Measurements from ENCODE around the gene PACC1. TPM values are rescaled to one million over a fixed set of nuclear protein-coding genes. Genes with fewer than 3 reads are reported as not detected.

The PACC1 gene
- polyA plus RNA-seq, 2 of the 4 experiments (the other 2 are of a cell fraction): 11.9 to 19.6 TPM

DNA sequence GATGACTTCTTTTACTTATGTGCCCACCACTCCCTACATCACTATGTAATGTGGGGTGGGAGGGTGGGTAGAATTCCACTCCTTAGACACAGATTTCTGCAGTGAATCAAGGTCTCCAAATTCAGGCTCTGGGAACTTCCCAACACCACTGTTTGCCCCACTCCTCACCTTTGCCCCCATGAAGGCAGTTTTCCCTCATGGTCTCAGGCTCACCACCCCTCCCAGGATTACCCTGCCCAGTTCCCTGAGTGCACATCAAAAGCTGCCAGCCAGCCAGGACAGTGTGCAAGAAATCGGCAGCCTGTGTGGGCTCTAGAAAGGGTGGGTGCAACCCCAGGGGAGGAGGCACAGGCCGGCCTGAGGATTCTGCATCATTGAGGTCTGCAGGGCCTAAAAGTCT lies 32.8 kb upstream of the PACC1 start:
- Histone ChIP-seq H3K4me1 (no peaks in the 10 kb centered on the region), H3K9me3 (no peaks in the 10 kb centered on the region), H3K4me2 (no peak overlapping the region), H3K27ac (no peak overlapping the region), H3K4me3 (no peak overlapping the region)
- DNase-seq (ENCODE audit: low read depth in 1 of 2, low spot score in 1 of 2) (no peak), ATAC-seq (no peak; a peak in 1 of 6 replicates), FAIRE-seq (no peak)
- POLR2A ChIA-PET: no interaction called here
- TF ChIP-seq RFX5 (IDR thresholded peaks at IDR 0.05) (no peak), RARB (CRISPR knock-in tag; IDR thresholded peaks at IDR 0.05) (no peak), NFE2L2 (conservative IDR thresholded peaks at IDR 0.05; ENCODE audit: low read length) (no peak), FOSL2 (IDR thresholded peaks at IDR 0.05) (no peak), FOSL2 (CRISPR knock-in tag; IDR thresholded peaks at IDR 0.05) (no peak), ZFP36 (IDR thresholded peaks at IDR 0.05; ENCODE audit: borderline replicate concordance, partially characterized antibody) (no peak), RCOR1 (IDR thresholded peaks at IDR 0.05; ENCODE audit: low read depth, low read length) (no peak), CHD4 (IDR thresholded peaks at IDR 0.05; ENCODE audit: borderline replicate concordance) (no peak), ZNF302 (CRISPR knock-in tag; IDR thresholded peaks at IDR 0.05) (no peak), ZC3H11A (IDR thresholded peaks at IDR 0.05) (no peak), ZSCAN20 (CRISPR knock-in tag; IDR thresholded peaks at IDR 0.05) (no peak), MAFK (IDR thresholded peaks at IDR 0.05; ENCODE audit: partially characterized antibody) (no peak), MAZ (IDR thresholded peaks at IDR 0.05; ENCODE audit: borderline replicate concordance, low read depth, low read length) (no peak)
- TF ChIP-seq, protein P1, sequence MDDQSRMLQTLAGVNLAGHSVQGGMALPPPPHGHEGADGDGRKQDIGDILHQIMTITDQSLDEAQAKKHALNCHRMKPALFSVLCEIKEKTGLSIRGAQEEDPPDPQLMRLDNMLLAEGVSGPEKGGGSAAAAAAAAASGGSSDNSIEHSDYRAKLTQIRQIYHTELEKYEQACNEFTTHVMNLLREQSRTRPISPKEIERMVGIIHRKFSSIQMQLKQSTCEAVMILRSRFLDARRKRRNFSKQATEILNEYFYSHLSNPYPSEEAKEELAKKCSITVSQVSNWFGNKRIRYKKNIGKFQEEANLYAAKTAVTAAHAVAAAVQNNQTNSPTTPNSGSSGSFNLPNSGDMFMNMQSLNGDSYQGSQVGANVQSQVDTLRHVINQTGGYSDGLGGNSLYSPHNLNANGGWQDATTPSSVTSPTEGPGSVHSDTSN (IDR thresholded peaks at IDR 0.05): no peak
- TF ChIP-seq, protein P2, sequence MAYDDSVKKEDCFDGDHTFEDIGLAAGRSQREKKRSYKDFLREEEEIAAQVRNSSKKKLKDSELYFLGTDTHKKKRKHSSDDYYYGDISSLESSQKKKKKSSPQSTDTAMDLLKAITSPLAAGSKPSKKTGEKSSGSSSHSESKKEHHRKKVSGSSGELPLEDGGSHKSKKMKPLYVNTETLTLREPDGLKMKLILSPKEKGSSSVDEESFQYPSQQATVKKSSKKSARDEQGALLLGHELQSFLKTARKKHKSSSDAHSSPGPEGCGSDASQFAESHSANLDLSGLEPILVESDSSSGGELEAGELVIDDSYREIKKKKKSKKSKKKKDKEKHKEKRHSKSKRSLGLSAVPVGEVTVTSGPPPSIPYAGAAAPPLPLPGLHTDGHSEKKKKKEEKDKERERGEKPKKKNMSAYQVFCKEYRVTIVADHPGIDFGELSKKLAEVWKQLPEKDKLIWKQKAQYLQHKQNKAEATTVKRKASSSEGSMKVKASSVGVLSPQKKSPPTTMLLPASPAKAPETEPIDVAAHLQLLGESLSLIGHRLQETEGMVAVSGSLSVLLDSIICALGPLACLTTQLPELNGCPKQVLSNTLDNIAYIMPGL (CRISPR knock-in tag; IDR thresholded peaks at IDR 0.05; ENCODE audit: borderline replicate concordance): no peak
- TF ChIP-seq, protein P3, sequence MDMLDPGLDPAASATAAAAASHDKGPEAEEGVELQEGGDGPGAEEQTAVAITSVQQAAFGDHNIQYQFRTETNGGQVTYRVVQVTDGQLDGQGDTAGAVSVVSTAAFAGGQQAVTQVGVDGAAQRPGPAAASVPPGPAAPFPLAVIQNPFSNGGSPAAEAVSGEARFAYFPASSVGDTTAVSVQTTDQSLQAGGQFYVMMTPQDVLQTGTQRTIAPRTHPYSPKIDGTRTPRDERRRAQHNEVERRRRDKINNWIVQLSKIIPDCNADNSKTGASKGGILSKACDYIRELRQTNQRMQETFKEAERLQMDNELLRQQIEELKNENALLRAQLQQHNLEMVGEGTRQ (IDR thresholded peaks at IDR 0.05): no peak
- TF ChIP-seq, protein P4, sequence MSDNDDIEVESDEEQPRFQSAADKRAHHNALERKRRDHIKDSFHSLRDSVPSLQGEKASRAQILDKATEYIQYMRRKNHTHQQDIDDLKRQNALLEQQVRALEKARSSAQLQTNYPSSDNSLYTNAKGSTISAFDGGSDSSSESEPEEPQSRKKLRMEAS (IDR thresholded peaks at IDR 0.05): no peak
- TF ChIP-seq, protein P5, sequence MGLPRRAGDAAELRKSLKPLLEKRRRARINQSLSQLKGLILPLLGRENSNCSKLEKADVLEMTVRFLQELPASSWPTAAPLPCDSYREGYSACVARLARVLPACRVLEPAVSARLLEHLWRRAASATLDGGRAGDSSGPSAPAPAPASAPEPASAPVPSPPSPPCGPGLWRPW (IDR thresholded peaks at IDR 0.05): no peak
- 76% methylated on average over 2 of the region's 2 CpGs for WGBS (ENCODE audit: missing lambda C conversion rate)
- CTCF ChIA-PET: interaction anchor here (2.2 kb wide), 1 partner anchor 8 kb away, joined by 15 read pairs; no protein-coding TSS in a partner anchor

DNA sequence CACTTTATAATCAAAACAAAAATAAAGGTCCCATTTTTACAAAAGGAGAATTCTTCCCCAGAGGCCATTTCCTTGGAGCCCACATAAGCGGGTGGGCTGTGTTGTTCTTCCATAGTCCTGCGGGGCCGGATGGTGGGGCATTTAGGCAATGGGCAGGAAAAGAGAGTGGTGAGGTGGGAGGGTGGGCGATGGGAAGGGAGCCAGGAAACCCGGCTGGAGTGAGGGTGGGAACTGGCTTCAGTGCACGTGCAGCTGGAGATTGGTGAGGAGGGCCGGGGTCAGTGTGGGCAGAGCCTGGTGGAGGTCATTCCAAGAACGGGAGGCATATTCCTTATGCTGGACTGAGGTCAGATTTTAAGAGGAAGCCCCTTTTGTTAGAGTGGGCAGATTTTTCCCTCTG lies 31.6 kb upstream of the PACC1 start:
- no peak for TF ChIP-seq POLR2A (IDR thresholded peaks at IDR 0.05; ENCODE audit: low read length)
- TF ChIP-seq RAD21 (conservative IDR thresholded peaks at IDR 0.05 in 1 of 2, IDR thresholded peaks at IDR 0.05 in 1 of 2): no peak
- TF ChIP-seq KDM1A (IDR thresholded peaks at IDR 0.05; ENCODE audit: low read depth): no peak
- TF ChIP-seq TP53 (CRISPR knock-in tag; IDR thresholded peaks at IDR 0.05): no peak
- TF ChIP-seq ZNF302 (CRISPR knock-in tag; IDR thresholded peaks at IDR 0.05): no peak
- no peak for TF ChIP-seq RARB (CRISPR knock-in tag; IDR thresholded peaks at IDR 0.05)
- no peak for TF ChIP-seq NPAS2 (CRISPR knock-in tag; IDR thresholded peaks at IDR 0.05; ENCODE audit: borderline replicate concordance)
- TF ChIP-seq EHMT2 (IDR thresholded peaks at IDR 0.05; ENCODE audit: low read depth): no peak
- DNase-seq (ENCODE audit: low read depth in 1 of 2, low spot score in 1 of 2) (no peak), FAIRE-seq (no peak), ATAC-seq (no peak)
- Histone ChIP-seq H3K4me2 (no peak overlapping the region), H3K9me3 (no peaks in the 10 kb centered on the region), H3K4me1 (no peaks in the 10 kb centered on the region), H3K27ac (no peak overlapping the region), H3K4me3 (no peak overlapping the region)
- ChIA-PET CTCF (interaction anchor here (2.2 kb wide), 1 partner anchor 10 kb away, joined by 15 read pairs; no protein-coding TSS in a partner anchor), POLR2A (no interaction called here)
- WGBS (ENCODE audit: missing lambda C conversion rate): 94% methylated on average over 8 of the region's 8 CpGs

Measured in A549 (cell line).